ENCODE results near the gene SPACA6.

DNA sequence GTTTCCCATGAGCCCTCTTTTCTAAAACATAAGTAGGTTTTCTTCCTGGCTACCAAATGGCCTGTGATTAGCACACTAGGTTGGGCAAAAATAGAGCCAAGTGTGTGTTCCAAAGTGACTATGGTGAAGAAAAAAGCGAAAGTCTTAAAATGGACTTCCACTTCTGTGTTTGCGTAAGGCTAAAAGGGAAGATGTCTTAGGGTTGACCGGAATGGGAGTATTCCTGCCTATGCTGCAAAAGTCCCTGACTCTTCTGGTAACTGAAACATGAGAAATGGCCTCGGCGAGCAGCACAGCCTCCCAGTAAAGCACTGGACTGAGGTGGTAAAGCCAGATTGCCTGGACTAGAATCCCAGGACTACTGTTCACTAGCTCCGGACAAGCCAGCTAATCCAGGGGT, 61.0 kb downstream of the SPACA6 start:
- no peak for TF ChIP-seq POLR2AphosphoS5 (IDR thresholded peaks at IDR 0.05; ENCODE audit: borderline replicate concordance, low read depth, low read length)
- no peak for TF ChIP-seq EZH2 (IDR thresholded peaks at IDR 0.05)
- TF ChIP-seq FOXP2 (optimal IDR thresholded peaks at IDR 0.05; ENCODE audit: control extremely low read depth, extremely low read length, insufficient read depth) = no peak

All from SK-N-MC (cell line).